ENCODE measurements around the gene LDB2. TPM values are rescaled to one million over a fixed set of nuclear protein-coding genes. Genes with fewer than 3 reads are reported as not detected.

Gene LDB2
- total RNA-seq, 1 donor from 2014 or later = not detected

DNA sequence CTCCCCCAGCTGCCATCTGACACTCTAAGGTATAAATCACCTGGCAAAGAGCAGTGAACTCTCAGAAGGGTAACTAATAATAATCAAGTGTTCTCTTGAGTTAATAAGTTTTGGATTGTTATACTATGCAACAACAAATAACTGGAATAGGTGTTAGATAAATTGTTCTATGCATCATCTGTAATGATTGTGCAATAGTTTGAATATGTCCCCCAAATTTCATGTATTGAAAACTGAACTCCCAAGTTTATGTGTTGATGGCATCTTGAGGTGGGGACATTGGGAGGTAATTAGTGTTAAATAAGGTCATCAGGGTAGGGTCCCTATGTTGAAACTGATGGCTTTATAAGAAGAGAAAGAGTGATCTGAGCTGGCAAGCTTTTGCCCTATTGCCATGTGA lies 399.5 kb downstream of the LDB2 start:
- H3K27me3 Mint-ChIP-seq = no peaks in the 10 kb centered on the region
- no peaks in the 10 kb centered on the region for H3K36me3 Mint-ChIP-seq (ENCODE audit: insufficient read depth)
- H3K9me3 Mint-ChIP-seq (ENCODE audit: low read depth) = no peaks in the 10 kb centered on the region
- H3K27ac Mint-ChIP-seq = no peak overlapping the region
- H3K4me3 Mint-ChIP-seq (ENCODE audit: low read depth) = no peak overlapping the region
- no peak for DNase-seq (ENCODE audit: low spot score, unreplicated experiment)
- H3K4me1 Mint-ChIP-seq (ENCODE audit: low read depth) = no peaks in the 10 kb centered on the region
- TF ChIP-seq, protein P1, sequence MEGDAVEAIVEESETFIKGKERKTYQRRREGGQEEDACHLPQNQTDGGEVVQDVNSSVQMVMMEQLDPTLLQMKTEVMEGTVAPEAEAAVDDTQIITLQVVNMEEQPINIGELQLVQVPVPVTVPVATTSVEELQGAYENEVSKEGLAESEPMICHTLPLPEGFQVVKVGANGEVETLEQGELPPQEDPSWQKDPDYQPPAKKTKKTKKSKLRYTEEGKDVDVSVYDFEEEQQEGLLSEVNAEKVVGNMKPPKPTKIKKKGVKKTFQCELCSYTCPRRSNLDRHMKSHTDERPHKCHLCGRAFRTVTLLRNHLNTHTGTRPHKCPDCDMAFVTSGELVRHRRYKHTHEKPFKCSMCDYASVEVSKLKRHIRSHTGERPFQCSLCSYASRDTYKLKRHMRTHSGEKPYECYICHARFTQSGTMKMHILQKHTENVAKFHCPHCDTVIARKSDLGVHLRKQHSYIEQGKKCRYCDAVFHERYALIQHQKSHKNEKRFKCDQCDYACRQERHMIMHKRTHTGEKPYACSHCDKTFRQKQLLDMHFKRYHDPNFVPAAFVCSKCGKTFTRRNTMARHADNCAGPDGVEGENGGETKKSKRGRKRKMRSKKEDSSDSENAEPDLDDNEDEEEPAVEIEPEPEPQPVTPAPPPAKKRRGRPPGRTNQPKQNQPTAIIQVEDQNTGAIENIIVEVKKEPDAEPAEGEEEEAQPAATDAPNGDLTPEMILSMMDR (IDR thresholded peaks at IDR 0.05; ENCODE audit: unreplicated experiment) = no peak

DNA sequence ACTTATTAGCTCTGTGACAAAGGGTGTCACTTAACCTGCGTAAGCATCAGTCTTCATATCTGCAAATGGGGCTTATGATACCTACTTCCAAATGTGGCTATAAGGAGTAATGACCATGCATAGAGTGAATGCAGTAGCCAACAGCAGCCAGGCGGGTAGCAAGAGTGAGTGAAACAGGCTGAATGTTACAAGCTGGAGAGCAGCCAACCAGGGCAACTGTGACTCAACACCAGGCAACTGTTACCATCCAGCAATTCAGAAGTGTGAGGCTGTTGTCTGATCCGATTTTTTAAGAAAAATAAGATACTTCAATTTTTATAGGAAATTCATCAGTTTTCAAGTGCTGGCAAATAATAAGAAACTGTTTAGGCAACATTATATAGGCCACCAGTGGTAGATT lies 401.9 kb downstream of the LDB2 start:
- no peaks in the 10 kb centered on the region for H3K9me3 Mint-ChIP-seq (ENCODE audit: low read depth)
- H3K27ac Mint-ChIP-seq = no peak overlapping the region

DNA sequence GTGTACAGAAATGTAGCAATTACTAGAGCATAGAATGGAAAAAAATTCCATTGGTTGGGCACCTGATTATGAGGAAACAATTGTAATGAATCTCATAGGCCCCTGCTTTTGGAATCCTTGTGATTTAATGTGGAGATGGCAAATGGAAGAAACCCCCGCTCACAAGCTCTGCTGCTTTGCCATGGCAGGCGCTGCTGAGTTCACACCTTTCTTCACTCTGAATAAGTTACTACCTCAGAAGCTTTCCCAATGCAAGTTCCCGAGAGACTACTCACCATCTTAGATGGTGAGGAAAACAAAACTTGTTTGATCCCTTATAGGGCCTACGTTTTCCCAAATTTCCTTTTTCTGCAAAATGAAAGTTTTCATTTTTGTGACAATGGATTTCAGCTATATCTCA lies 405.6 kb downstream of the LDB2 start:
- no peaks in the 10 kb centered on the region for H3K4me1 Mint-ChIP-seq (ENCODE audit: low read depth)
- no peak overlapping the region for H3K27ac Mint-ChIP-seq
- H3K27me3 Mint-ChIP-seq = no peaks in the 10 kb centered on the region
- no peaks in the 10 kb centered on the region for H3K36me3 Mint-ChIP-seq (ENCODE audit: insufficient read depth)
- TF ChIP-seq, protein P1 (IDR thresholded peaks at IDR 0.05; ENCODE audit: unreplicated experiment) = no peak
- no peak for DNase-seq (ENCODE audit: low spot score, unreplicated experiment)
- H3K4me3 Mint-ChIP-seq (ENCODE audit: low read depth) = no peak overlapping the region
- peaks cover 1% of the 10 kb centered on the region for H3K9me3 Mint-ChIP-seq (ENCODE audit: low read depth)

More for the DNA sequence above, 401.9 kb downstream of the LDB2 start:
- no peaks in the 10 kb centered on the region for H3K27me3 Mint-ChIP-seq
- H3K4me1 Mint-ChIP-seq (ENCODE audit: low read depth) = no peaks in the 10 kb centered on the region
- H3K4me3 Mint-ChIP-seq (ENCODE audit: low read depth) = no peak overlapping the region
- TF ChIP-seq, protein P1 (IDR thresholded peaks at IDR 0.05; ENCODE audit: unreplicated experiment) = no peak
- DNase-seq (ENCODE audit: low spot score, unreplicated experiment) = no peak
- H3K36me3 Mint-ChIP-seq (ENCODE audit: insufficient read depth) = no peaks in the 10 kb centered on the region

- DNase-seq (ENCODE audit: low spot score, unreplicated experiment) = no peak
- Mint-ChIP-seq H3K9me3 (ENCODE audit: low read depth) (peaks cover 4% of the 10 kb centered on the region), H3K4me1 (ENCODE audit: low read depth) (no peaks in the 10 kb centered on the region), H3K27me3 (no peaks in the 10 kb centered on the region), H3K36me3 (ENCODE audit: insufficient read depth) (no peaks in the 10 kb centered on the region), H3K27ac (no peak overlapping the region), H3K4me3 (ENCODE audit: low read depth) (no peak overlapping the region)
- TF ChIP-seq, protein P1 (IDR thresholded peaks at IDR 0.05; ENCODE audit: unreplicated experiment) = no peak
These were observed 409.2 kb downstream of the LDB2 start for GRCh38 chr4:16489226-16489625.

GRCh38 chr4:16488084-16488483 lies 410.4 kb downstream of the LDB2 start:
- H3K4me3 Mint-ChIP-seq (ENCODE audit: low read depth) = no peak overlapping the region
- no peak overlapping the region for H3K27ac Mint-ChIP-seq
- no peaks in the 10 kb centered on the region for H3K4me1 Mint-ChIP-seq (ENCODE audit: low read depth)
- no peaks in the 10 kb centered on the region for H3K36me3 Mint-ChIP-seq (ENCODE audit: insufficient read depth)
- no peaks in the 10 kb centered on the region for H3K27me3 Mint-ChIP-seq
- H3K9me3 Mint-ChIP-seq (ENCODE audit: low read depth) = peaks cover 4% of the 10 kb centered on the region
- DNase-seq (ENCODE audit: low spot score, unreplicated experiment) = no peak
- TF ChIP-seq, protein P1 (IDR thresholded peaks at IDR 0.05; ENCODE audit: unreplicated experiment) = no peak

All from progenitor cell of endocrine pancreas (in vitro differentiated cells).